Measurements from ENCODE around the gene SH2B2.
"Not testable (repeated sequence)": the region's sequence is repeated elsewhere in the genome, so short reads cannot be mapped to it uniquely, and the experiment has no call there.

SH2B2 gene

GRCh38 chr7:102337420-102337819 lies 50.8 kb downstream of the SH2B2 start:
- not testable (repeated sequence) for DNase-seq

GRCh38 chr7:102340599-102341368 lies 54.1 kb downstream of the SH2B2 start:
- not testable (repeated sequence) for DNase-seq

- not testable (repeated sequence) for DNase-seq
Observed at GRCh38 chr7:102346983-102347382, 60.3 kb downstream of the SH2B2 start.

GRCh38 chr7:102356344-102356743 lies 69.7 kb downstream of the SH2B2 start, which contains the start of gene SPDYE6:
Gene SPDYE6, minus strand, starts transcription at chr7:102356444. Its CDS starts 421 bp downstream, at chr7:102356023.
- DNase-seq: not testable (repeated sequence)

DNA sequence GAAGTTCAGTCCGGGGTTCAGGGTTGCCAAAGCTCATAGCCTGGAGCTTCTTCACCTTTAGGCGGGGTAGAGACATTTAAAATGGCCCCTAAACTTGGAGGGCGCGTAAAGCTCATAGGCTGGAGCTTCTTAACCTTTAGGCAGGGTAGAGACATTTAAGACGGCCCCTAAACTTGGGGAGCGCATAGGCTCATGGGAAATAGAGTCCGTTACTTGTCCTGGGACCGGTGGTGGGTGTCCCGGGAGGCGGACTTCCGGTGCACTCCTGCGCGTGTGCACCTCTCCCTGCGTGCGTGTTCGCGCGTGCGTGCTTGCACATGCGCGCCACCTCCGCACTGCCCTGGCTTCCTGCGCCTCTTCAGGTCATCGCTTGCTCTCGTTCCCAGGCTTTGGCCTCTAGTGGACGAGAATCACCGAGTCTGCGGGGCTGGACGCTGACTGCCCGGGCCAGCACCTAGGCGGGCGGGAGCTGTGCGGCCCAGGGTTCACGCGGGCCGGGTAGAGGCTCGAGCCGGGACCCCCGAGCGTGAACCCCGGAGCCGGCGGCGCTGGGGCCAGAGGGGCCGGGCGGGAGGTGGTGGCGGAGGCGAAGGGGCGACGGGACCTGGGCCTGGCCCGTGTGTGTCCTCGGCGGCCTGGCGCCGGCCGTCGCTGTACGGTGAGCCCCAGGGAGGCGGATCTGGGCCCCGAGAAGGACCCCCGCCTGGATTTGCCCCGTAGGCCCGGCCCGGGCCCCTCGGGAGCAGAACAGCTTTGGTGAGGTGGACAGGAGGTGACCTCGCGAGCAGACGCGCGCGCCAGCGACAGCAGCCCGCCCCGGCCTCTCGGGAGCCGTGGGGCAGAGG lies 77.1 kb downstream of the SH2B2 start:
- peak; percentile 94 for DNase-seq

GRCh38 chr7:102364394-102364886 lies 77.8 kb downstream of the SH2B2 start:
- not testable (repeated sequence) for DNase-seq

DNA sequence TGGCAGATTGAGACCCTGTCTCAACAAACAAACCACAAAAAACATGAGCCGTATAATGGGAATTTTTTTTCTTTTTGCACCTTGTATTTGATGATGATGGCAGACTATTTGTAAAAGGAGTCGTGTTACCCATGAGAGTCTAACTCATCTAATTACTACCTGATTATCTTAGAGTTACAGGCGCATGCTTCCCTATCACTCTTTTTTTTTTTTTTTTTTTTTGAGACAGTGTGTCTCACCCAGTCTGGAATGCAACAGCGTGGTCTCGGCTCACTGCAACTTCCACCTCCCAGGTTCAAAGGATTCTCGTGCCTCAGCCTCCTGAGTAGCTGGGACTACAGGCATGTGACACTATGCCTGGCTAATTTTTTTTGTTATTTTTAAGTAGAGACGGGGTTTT lies 78.7 kb downstream of the SH2B2 start:
- not testable (repeated sequence) for DNase-seq

GRCh38 chr7:102370038-102370437 lies 83.4 kb downstream of the SH2B2 start:
- not testable (repeated sequence) for DNase-seq
